Measurements from ENCODE around the gene CHCHD5.
"Not testable (repeated sequence)": the region's sequence is repeated elsewhere in the genome, so short reads cannot be mapped to it uniquely, and the experiment has no call there.

CHCHD5 gene

DNA sequence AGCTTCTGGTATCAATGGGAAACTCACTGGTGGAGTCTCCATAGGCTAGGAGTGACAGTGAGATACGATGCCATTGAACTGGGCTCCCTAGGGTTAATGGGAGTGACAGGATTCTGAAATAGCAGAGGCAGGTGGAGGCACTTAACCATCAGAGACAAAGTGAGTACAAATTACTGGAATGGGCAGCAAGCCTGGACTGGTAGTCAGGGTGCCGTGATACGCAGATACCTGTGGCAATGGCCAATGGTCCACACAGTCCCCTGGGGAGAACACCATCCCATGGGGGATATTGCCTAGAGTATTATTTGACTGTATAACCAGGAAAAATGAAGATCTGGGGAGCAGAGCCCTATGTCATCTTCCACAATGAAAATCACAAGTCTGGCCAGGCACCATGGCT is 17.3 kb downstream of the CHCHD5 start:
- TF ChIP-seq, protein P1, sequence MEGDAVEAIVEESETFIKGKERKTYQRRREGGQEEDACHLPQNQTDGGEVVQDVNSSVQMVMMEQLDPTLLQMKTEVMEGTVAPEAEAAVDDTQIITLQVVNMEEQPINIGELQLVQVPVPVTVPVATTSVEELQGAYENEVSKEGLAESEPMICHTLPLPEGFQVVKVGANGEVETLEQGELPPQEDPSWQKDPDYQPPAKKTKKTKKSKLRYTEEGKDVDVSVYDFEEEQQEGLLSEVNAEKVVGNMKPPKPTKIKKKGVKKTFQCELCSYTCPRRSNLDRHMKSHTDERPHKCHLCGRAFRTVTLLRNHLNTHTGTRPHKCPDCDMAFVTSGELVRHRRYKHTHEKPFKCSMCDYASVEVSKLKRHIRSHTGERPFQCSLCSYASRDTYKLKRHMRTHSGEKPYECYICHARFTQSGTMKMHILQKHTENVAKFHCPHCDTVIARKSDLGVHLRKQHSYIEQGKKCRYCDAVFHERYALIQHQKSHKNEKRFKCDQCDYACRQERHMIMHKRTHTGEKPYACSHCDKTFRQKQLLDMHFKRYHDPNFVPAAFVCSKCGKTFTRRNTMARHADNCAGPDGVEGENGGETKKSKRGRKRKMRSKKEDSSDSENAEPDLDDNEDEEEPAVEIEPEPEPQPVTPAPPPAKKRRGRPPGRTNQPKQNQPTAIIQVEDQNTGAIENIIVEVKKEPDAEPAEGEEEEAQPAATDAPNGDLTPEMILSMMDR (IDR thresholded peaks at IDR 0.05; ENCODE audit: insufficient read depth, low read depth, low read length, missing control alignments): no peak
- no peak for DNase-seq (ENCODE audit: low read depth)
- no peak overlapping the region for H3K4me3 ChIP-seq (ENCODE audit: low read depth, low read length)

DNA sequence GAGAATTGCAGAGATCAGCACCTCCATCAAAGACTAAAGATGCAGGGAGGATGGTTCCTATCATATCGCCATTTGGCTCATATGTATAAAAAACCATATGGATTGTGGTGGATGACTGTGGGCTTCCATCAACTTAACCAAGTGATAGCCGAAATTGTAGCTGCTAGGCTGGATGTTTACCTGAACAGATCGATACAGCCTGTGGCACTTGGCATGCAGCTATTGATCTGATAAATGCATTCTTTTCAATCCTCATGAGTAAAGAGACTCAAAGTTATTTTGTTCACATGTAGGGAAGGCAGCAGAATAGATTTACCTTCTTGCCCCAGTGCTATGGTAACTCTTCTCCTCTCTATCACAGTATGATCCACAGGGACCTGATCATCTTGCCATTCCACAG is 18.5 kb downstream of the CHCHD5 start:
- H3K4me3 ChIP-seq (ENCODE audit: low read depth, low read length): no peak overlapping the region
- TF ChIP-seq, protein P1 (IDR thresholded peaks at IDR 0.05; ENCODE audit: insufficient read depth, low read depth, low read length, missing control alignments): no peak
- DNase-seq (ENCODE audit: low read depth): no peak

DNA sequence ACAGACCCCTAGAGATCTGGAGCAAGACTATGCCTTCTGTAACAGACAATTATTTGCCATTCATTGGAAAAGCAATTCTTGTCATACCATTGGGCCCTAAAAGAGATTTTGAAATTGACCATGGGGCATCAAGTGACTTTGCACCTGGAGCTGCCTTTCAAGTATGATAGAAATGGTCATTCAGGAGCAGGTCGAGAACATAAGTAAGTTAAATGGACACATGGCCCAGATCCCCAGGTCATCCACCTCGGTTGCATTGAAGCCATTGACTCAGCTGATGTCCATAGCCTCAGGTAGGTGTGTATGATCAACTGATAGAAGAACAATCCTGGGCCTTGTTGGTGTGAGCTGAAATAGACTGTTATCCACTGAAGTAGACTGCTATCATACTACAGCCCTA is 19.3 kb downstream of the CHCHD5 start:
- no peak for DNase-seq (ENCODE audit: low read depth)
- TF ChIP-seq, protein P1 (IDR thresholded peaks at IDR 0.05; ENCODE audit: insufficient read depth, low read depth, low read length, missing control alignments): no peak
- H3K4me3 ChIP-seq (ENCODE audit: low read depth, low read length): no peak overlapping the region

DNA sequence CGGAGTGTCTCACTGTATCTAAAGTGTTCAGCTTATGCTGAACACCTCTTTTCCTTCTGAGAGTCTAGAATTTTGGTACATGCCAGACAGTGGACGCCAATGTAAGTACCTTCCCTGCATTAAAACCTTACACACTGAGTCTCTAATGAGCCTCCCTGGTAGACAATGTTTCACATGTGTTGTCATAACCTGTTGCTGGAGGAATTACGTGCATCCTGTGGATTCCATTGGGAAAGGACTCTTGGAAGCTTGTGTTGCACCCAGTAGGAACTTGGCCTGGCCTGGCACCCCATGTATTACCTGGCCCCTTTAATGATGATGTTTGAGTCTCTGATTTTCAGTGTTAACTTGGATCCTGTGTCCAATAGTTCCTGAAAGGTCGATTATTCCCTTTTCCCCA is 20.5 kb downstream of the CHCHD5 start:
- no peak overlapping the region for H3K4me3 ChIP-seq (ENCODE audit: low read depth, low read length)
- TF ChIP-seq, protein P1 (IDR thresholded peaks at IDR 0.05; ENCODE audit: insufficient read depth, low read depth, low read length, missing control alignments): no peak
- DNase-seq (ENCODE audit: low read depth): no peak

DNA sequence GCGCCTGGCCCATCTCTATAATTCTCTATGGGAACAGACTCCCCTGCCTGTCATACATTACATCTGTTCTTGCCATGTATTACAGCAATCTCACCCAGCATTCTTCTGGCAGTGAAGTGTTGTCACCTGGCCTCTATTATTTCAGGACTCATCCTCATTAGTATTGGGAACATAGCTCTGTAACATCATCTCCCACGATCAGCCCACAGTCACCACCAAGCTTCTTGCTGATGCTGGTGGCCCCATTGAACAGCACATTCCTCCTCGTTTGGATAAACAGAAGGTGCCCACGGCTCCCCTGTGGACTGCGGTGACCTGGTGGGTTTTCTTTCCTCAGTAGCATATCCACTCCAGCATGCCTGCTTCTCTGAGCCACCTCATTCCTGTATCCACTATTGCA is 21.5 kb downstream of the CHCHD5 start:
- H3K4me3 ChIP-seq (ENCODE audit: low read depth, low read length): no peak overlapping the region
- no peak for DNase-seq (ENCODE audit: low read depth)
- TF ChIP-seq, protein P1 (IDR thresholded peaks at IDR 0.05; ENCODE audit: insufficient read depth, low read depth, low read length, missing control alignments): no peak

DNA sequence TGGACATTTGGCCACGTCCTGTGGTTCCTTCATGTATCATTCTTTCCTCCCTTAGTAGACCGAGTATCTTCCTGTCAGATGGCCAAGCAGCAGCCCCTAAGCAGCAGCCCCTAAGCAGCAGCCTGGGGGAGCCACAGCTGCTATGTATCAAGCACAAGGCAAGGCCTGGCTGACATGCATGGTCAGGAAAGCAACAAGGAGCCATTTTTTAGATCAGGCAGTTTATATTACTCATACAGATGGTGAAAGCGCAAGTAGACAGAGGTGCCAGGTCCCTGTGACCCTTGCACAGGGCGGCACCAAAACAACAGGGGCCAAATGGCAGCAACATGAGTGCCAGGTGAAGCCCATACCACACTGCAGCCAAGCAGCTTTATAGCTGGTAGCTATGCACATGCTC is 22.1 kb downstream of the CHCHD5 start:
- no peak for DNase-seq (ENCODE audit: low read depth)
- H3K4me3 ChIP-seq (ENCODE audit: low read depth, low read length): no peak overlapping the region
- TF ChIP-seq, protein P1 (IDR thresholded peaks at IDR 0.05; ENCODE audit: insufficient read depth, low read depth, low read length, missing control alignments): no peak

DNA sequence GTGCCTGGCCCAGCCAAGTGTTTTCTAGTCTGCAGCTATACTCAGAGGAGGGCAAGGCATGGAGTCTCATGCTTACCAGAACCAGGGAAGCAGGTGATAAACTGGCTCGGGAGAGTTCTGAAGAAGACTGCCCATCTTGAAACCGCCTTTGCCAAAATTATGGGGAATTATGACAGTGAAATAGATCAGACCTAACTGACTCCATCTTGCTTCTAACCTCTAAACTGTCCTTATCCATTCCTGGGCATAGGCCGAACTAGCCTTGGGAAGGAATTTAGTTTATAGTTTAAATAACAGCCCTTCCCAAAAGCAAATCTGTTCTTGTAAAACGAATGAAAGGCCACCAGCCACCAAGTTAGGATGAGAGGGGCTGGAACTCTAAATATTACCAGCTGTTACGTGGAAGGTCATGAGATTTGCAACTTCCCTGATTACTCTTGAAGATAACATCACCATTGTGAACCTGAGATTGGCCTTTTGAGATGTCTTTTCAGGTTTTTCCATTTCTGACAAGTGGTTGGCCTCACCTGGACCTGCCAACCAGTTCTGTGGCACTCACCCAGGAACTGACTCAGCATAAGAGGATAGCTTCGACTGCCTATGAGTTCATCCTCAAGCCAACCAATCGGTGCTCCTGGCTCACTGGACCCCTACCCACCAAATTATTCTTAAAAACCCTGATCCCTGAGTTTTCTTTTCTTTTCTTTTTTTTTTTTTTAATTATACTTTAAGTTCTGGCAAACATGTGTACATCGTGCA is 23.4 kb downstream of the CHCHD5 start:
- H3K4me3 ChIP-seq (ENCODE audit: low read depth, low read length): no peak overlapping the region
- DNase-seq (ENCODE audit: low read depth): no peak
- TF ChIP-seq, protein P1 (IDR thresholded peaks at IDR 0.05; ENCODE audit: insufficient read depth, low read depth, low read length, missing control alignments): no peak

DNA sequence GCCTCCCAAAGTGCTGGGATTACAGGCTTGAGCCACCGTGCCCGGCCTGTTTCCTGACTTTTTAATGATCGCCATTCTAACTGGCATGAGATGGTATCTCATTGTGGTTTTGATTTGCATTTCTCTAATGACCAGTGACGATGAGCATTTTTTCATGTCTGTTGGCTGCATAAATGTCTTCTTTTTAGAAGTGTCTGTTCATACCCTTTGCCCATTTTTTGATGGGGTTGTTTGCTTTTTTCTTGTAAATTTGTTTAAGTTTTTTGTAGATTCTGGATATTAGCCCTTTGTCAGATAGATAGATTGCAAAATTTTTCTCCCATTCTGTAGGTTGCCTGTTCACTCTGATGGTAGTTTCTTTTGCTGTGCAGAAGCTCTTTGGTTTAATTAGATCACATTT is 24.9 kb downstream of the CHCHD5 start:
- DNase-seq (ENCODE audit: low read depth); H3K4me3 ChIP-seq (ENCODE audit: low read depth, low read length): not testable (repeated sequence)

DNA sequence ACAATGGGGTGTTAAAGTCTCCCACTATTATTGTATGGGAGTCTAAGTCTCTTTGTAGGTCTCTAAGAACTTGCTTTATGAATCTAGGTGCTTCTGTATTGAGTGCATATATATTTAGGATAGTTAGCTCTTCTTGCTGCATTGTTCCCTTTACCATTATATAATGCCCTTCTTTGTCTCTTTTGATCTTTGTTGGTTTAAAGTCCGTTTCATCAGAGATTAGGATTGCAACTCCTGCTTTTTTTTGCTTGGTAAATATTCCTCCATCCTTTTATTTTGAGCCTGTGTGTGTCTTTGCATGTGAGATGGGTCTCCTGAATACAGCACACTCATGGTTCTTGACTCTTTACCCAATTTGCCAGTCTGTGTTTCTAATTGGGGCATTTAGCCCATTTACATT is 27.9 kb downstream of the CHCHD5 start:
- not testable (repeated sequence) for H3K4me3 ChIP-seq (ENCODE audit: low read depth, low read length); DNase-seq (ENCODE audit: low read depth)

All from GM12865 (cell line).